Kidney glomerular epithelial cell (primary cell): Measurements from ENCODE around the gene FOXL1.

Experiments
- DNase-seq: peaks from one replicate; lab custom pipeline; 2025; lab: John Stamatoyannopoulos, UW

Gene FOXL1

DNA sequence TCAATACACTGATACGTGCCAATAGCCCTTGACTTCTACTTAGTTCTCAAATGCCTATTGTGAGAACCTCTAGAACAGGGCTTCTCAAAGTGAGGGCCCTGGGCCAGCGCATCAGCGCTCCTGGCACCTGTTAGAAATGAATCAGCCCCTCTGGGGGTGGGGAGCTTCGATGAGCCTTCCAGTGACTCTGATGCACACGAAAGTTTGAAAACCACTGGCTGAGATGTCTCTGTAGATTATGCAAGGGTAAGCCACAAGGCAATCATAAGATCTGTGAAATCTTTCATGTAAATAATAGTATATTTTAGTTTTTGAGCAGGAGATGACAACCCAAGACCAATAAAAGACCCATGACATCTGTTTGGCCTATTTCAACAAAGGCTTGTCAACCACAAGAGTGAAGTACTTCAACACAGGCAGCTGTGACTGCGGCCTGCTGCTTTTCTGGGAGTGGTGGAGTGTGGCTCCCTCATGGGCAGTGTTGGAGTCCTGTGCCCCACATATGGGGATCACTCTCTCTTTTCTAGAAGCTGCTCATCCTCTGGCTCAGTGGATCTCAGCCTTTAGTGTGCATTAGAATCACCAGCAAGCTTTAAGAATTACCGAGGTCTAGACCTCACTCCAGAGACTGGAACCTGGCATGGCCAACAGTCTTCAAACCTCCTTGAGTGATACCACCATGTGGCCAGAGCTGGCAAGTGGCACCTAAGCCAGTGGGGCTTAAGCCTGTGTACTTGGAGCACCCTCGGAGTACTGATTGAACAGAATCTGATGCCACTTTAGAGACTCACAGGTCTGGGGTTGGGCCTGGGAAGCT, 29.1 kb upstream of the FOXL1 start:
- no peak for DNase-seq

DNA sequence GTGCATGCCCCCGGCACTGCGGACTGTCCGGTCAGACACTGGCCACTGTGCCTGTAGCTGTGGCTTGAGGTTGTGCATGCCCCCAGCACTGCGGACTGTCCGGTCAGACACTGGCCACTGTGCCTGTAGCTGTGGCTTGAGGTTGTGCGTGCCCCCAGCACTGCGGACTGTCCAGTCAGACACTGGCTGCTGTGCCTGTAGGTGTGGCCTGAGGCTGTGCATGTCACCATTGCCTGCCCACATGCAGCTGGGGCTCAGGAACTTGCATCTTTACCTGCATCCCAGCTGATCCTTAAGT, 28.5 kb upstream of the FOXL1 start:
- no peak for DNase-seq

DNA sequence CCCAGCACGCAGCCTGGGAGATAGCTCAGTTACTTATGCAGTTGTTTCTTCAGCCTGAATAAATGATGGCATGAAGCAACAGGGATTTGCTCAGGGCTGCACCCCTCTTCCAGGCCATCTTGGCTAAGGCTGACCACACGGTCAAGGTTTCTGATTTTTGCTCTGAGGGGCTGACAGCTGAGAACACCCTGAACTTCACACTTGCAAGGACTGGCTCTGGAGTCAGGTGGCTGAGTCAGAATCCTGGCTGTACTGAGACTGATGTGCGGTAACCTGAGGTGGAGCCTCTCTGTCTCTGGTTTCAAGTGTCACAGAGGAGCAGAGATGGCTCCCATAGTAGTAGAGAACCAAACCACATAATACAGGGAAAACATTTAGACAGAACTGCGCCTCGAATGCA, 28.1 kb upstream of the FOXL1 start:
- no peak for DNase-seq

DNA sequence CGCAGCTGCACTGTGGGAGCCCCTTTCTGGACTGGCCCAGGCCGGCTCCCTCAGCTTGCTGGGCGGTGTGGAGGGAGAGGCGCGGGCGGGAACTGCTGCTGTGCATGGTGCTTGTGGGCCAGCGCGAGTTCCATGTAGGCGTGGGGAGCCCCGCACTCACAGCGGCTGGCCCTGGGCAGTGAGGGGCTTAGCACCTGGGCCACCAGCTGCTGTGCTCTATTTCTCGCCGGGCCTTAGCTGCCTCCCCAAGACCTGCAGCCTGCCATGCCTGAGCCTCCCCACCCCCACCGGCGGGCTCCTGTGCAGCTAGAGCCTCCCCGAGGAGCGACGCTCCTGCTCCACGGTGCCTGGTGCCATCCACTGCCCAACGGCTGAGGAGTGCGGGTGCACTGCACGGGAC, 25.0 kb upstream of the FOXL1 start:
- DNase-seq = no peak

DNA sequence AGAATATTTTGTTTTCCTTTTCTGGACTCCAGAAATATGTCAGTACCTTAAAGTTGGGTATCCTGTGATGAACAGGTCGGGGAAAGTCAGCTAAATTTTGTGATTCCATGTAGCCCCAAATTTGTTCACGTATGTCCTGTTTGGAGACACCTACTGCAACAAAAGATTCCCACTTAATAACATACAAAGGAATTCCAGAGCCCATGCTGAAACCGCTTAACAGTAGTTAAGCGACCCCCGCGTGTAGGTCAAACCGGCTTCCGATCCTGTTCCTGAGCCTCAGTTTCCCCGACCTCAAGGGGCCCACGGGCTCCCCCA, 23.8 kb upstream of the FOXL1 start:
- DNase-seq = no peak

DNA sequence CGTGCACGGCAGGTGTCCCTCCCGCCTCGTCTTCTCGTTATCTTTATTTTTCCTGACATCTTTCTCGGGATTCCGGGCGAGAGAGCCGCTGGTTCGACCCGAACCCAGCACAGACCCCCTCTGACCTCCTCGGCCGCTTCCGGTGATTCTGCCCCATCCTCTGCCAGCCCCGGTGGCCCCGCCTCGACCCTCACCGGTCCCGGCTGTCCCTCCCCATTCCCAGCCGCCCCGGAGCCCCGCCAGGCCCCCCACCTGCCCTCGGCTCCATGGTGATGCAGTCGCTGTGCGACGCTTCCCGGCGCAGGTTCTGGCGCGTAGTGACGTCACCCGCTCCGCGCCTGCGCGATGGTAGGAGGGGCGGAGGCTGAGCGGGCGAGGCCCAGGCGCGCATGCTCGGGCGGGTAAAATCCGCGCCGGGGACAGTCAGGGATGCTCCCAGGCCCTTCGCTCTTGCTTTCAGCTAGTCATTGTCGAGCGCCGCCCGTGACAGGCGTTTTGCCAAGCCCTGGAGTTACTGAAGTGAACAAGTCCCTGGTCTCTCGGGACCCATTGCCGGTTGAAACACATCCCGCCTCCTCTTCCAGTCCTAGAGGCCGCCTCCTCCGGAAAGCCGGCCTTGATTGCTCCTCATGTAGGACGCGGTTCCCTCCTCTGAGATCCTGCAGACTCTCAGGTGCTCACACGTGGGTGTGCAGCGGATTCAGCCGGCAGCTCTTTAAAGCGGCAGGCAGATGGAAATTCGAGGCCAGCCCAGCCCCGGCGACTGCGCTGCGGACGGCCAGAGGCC, 23.2 kb upstream of the FOXL1 start, which contains the start of gene MTHFSD:
Gene MTHFSD, minus strand, starts transcription at position 319 of the 787 bp plus-strand sequence. Its CDS starts 51 bp downstream, at position 268.
- peak; percentile 51 for DNase-seq

DNA sequence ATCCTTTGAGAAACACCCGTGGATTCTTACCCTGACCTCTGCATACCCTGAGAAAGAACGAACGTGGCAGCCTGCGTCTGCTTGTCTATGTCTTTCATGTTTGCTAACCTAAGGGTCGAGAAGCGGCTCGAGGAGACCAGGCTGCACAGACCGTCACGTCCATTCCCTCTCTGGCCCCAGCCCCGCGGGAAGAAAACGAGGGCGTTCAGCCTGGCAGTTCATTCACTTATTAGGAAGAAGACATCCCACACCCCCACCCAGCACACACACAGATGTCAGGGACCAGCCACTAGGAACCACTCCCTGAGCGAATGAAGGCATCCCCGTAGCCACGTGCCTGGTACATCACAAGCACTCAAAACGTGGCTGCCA, 22.7 kb upstream of the FOXL1 start:
- no peak for DNase-seq

DNA sequence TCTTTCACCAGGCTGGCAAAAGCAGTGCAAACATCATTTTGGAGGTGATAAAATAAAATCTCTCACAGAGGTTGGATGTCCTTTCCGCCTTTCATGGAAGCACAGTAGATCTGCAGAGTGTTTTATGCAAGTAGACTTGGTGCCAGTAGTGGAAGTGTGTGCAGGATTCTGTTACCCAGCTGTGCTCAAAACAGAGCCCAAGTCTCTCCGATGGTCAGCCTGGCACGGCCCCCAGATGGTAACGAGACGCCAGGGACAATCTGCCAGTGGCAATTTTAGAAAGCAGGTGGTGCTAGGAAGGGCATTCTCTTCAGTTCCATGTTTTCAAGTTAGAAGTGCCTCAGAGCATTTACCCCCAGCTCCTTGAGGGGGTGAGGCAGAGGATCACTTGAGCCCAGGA, 21.8 kb upstream of the FOXL1 start:
- no peak for DNase-seq

DNA sequence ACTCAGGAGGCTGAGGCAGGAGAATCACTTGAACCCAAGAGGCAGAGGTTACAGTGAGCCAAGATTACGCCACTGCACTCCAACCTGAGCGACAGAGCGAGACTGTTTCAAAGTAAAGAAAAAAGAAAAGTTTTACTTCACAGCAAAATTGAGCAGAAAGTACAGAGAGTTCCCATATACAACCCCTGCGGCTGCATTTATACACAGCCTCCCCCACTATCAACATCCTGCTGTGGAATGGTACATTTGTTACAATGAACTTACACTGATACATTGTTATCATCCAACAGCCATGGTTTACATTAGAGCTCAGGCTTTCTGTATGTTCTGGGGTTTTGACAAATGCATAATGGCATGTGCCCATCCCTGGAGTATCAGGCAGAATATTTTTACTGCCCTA, 20.8 kb upstream of the FOXL1 start:
- DNase-seq = no peak

DNA sequence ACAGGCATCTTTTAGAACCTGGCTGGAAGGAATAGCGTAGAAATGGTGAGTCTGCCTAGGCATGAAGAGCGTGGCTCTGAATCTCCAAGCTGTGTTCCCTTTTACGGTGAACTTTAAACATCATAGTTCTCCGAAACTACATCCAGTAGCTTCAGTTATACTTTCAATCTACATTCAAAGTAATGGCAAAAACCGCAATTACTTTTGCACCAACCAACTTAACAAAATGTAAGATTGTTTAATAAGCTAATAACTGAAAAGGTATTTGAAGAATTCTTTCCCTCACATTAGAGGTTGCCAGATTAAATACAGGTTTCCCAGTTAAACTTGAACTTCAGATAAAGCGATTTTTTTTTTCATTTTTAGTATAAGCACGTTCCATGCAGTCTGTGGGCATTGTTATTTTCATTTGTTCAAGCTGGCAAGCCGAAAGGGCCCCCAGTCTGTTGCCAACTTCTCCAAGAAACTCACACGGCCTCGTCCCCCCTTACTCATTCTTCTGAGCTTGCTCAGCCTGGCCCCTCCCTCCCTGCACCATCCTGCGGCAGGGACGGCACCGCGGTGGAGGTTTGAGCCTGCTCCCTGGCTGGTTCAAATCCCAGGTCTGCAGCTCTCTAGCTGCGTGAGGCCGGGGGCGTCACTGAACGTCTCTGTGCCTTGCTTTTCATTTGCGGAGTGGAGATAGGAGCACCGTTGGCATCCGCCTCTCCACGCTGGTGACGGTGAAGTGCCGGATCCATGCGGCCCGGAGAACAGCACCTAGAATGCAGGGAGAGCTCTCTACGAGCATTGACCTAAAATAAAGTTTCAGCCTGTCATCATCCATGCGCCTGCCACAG, 19.8 kb upstream of the FOXL1 start:
- no peak for DNase-seq

DNA sequence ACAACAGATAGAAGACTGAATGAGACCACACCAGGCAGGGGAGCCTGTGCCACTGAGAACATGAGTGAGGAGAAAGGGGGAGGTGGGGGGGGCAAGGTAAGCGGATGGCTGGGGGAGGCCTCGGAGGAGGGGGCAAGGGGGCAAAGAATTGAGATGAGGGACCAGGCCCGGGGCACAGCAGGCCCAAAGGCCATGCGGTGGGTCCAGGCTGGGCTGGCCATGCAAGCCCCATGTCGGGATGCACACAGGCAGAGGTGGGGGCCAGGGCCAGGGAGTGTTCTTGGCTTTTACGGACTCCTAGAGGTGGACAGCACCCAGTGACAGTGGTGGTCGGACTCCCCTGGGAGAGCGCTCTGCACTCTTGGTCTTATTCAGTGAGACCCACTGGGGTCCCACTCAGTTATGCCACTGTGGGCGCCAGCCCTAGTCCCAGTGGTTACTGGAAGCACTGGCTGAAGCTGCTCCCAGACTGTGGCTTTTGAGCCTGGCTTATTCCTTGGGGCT, 18.5 kb upstream of the FOXL1 start:
- DNase-seq = no peak

DNA sequence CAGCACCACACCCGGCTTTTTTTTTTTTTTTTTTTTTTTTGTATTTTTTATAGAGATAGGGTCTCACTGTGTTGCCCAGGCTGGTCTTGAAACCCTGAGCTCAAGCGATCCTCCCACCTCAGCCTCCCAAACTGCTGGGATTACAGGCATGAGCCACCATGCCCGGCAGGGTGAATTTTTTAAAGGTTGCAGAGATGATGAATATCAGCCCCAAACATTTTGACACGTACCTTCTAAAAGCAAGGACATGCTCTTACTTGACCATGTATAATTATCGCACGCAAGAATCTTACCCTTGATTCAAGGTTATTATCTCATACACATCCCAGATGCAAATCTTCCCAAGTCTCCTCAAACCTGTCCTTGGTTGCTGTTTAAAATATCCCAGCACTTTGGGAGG, 16.0 kb upstream of the FOXL1 start:
- no peak for DNase-seq

DNA sequence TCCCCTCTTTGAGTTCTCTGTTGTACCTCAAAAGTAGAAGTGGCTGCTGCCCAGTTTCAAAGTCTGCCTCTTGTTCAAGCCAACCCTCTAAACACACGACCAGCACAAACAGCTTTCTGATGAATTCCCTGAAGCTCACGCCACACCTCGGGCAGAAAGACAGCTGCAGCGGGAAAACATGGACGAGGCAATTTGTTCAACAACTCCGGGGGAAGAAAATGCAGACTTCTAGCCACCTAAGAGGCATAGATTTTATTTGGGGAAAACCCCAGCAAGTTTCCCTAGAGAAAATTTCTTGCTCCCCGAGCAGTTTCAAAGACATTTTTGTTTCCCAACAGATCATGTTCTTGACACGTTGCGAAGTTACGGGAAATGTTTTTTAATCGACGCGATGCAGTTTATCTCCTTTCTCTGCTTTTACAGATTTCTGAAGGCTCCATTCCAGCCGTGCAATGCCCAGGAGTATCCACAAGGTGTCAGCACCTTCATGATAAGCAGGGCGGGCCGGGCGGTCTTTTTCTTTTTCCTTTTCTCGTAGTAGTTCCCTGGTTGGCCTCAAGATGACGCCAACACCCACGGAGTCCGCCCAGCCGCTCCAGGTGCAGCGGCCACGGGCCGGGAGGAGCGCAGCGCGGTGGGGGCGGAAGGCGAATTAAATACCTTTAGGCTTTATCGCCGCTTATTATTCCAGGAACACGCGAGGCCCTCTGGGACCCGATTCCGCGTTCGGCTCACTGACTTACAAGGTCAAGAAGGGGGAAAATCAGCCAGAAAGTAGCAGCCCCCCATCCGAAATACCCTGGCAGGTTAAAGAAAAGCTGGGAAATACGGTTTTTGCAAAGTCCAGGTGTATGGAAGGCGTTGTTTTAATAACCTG, 14.6 kb upstream of the FOXL1 start:
- DNase-seq = peak; percentile 89

DNA sequence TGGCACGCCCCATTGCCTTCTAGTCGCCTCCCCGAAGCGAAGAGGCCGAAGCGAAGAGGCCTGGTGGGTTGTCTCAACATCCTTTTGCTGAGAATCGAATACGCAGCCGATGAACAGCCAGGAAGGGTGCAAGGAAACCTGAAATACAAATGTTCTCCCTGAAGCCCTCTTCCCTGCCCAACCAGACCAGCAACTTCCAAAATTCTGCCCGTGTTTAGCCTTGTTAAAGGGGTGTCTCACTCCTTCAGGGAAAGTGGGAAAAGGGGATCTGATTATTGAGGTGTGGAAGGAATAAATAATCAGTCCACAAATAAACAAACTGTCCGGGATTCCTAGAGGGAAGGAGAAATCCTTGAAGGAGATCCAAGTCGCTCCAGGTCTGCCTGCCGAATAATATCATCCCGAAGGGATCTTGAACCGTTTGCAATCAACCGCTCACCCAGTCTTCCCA, 13.1 kb upstream of the FOXL1 start:
- no peak for DNase-seq

DNA sequence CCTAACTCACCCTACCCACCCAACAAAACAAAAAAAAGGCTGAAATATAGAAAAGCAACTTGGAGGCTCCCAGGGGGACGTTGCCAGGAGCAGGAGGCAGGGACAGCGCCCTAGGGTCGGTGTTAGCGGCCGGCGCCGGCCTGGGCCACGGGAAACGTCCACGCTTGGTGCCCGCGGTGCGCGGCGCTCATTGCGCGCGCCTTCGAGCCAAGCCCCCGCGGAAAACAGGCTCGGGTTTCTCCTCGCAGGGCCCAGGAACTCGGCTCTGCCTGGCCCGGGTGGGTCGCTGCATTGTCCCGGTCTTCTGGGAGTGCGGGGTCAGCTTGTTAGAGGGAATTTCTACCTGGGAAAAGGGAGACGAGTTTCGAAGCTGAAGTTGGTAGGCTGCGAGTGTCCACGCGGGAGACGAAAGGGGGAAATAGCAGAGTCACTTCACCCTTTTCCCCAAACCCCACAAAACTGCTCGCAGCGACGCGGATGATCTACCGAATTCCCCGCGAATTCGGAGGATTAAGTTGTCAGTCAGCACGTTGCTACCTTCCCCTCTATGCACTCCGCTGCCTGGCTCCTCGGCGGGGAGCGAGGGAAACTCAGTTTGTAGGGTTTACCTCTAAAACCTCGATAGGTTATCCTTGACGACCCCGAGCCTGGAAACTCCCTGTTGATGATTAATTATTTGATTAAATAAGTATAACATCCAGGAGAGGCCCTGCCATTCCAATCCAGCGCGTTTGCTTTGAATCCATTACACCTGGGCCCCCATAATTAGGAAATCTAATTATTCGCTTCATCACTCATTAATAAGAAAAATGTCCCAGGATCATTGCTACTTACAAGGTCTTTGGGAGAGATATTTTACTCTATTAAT, 12.5 kb upstream of the FOXL1 start:
- DNase-seq = peak; percentile 79

DNA sequence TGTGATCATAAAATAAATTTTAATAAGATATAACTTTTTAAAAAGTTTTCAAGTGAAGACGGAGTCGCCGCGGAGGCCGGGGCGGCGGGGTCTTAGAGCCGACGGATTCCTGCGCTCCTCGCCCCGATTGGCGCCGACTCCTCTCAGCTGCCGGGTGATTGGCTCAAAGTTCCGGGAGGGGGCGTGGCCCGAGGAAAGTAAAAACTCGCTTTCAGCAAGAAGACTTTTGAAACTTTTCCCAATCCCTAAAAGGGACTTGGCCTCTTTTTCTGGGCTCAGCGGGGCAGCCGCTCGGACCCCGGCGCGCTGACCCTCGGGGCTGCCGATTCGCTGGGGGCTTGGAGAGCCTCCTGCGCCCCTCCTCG, 11.8 kb upstream of the FOXL1 start, which contains the start of gene FOXC2:
Gene FOXC2, plus strand, starts transcription at position 229 of the 365 bp plus-strand sequence. CDS start 507 bp downstream, outside the sequence.
- peak; percentile 94 for DNase-seq

DNA sequence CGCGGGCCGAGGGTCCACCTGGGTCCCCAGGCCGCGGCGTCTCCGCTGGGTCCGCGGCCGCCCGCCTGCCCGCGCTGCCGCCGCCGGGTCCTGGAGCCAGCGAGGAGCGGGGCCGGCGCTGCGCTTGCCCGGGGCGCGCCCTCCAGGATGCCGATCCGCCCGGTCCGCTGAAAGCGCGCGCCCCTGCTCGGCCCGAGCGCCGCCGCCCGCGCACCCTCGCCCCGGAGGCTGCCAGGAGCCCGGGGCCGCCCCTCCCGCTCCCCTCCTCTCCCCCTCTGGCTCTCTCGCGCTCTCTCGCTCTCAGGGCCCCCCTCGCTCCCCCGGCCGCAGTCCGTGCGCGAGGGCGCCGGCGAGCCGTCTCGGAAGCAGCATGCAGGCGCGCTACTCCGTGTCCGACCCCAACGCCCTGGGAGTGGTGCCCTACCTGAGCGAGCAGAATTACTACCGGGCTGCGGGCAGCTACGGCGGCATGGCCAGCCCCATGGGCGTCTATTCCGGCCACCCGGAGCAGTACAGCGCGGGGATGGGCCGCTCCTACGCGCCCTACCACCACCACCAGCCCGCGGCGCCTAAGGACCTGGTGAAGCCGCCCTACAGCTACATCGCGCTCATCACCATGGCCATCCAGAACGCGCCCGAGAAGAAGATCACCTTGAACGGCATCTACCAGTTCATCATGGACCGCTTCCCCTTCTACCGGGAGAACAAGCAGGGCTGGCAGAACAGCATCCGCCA, 11.2 kb upstream of the FOXL1 start:
- peak; percentile 62 for DNase-seq

DNA sequence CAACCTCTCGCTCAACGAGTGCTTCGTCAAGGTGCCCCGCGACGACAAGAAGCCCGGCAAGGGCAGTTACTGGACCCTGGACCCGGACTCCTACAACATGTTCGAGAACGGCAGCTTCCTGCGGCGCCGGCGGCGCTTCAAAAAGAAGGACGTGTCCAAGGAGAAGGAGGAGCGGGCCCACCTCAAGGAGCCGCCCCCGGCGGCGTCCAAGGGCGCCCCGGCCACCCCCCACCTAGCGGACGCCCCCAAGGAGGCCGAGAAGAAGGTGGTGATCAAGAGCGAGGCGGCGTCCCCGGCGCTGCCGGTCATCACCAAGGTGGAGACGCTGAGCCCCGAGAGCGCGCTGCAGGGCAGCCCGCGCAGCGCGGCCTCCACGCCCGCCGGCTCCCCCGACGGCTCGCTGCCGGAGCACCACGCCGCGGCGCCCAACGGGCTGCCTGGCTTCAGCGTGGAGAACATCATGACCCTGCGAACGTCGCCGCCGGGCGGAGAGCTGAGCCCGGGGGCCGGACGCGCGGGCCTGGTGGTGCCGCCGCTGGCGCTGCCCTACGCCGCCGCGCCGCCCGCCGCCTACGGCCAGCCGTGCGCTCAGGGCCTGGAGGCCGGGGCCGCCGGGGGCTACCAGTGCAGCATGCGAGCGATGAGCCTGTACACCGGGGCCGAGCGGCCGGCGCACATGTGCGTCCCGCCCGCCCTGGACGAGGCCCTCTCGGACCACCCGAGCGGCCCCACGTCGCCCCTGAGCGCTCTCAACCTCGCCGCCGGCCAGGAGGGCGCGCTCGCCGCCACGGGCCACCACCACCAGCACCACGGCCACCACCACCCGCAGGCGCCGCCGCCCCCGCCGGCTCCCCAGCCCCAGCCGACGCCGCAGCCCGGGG, 10.4 kb upstream of the FOXL1 start:
- DNase-seq = peak; percentile 62
